ENCODE measurements around the gene RTP5.
A peak's percentile ranks its signal among the peaks of the same experiment; 100 is the strongest.
"Not testable (repeated sequence)": the region's sequence is repeated elsewhere in the genome, so short reads cannot be mapped to it uniquely, and the experiment has no call there.

The RTP5 gene

GRCh38 chr2:241869087-241869961, at the start of gene RTP5:
Gene RTP5, plus strand, starts transcription at chr2:241869729. Its CDS starts 28 bp downstream, at chr2:241869757.
- DNase-seq: no peak

GRCh38 chr2:241819947-241820624, 49.4 kb upstream of the RTP5 start:
- not testable (repeated sequence) for DNase-seq

- DNase-seq: no peak
These were observed 48.7 kb upstream of the RTP5 start for GRCh38 chr2:241820625-241821384.

GRCh38 chr2:241821460-241822263, 47.9 kb upstream of the RTP5 start:
- DNase-seq: no peak

- no peak for DNase-seq
These were observed 47.3 kb upstream of the RTP5 start for GRCh38 chr2:241822264-241822623.

- not testable (repeated sequence) for DNase-seq
These were observed 45.7 kb upstream of the RTP5 start for GRCh38 chr2:241823531-241824437.

- no peak for DNase-seq
These were observed 42.1 kb upstream of the RTP5 start for GRCh38 chr2:241827394-241827793.

GRCh38 chr2:241833101-241833663, 36.3 kb upstream of the RTP5 start:
- peak; percentile 59 for DNase-seq

GRCh38 chr2:241833756-241834526, 35.6 kb upstream of the RTP5 start:
- not testable (repeated sequence) for DNase-seq

GRCh38 chr2:241834527-241835210, 34.9 kb upstream of the RTP5 start:
- no peak for DNase-seq

- peak; percentile 13 for DNase-seq
These were observed 33.9 kb upstream of the RTP5 start for GRCh38 chr2:241835611-241836010.

- DNase-seq: no peak
These were observed 33.2 kb upstream of the RTP5 start for GRCh38 chr2:241836292-241836691.

- no peak for DNase-seq
These were observed 32.1 kb upstream of the RTP5 start for GRCh38 chr2:241837197-241837965.

- DNase-seq: no peak
These were observed 28.1 kb upstream of the RTP5 start for GRCh38 chr2:241841181-241842066.

GRCh38 chr2:241842067-241842415, 27.5 kb upstream of the RTP5 start:
- DNase-seq: no peak

- no peak for DNase-seq
These were observed 26.8 kb upstream of the RTP5 start for GRCh38 chr2:241842620-241843211.

- no peak for DNase-seq
These were observed 26.0 kb upstream of the RTP5 start for GRCh38 chr2:241843321-241844065.

Measured in fibroblast of upper back skin (primary cell).